Stimulated activated CD4-positive, alpha-beta T cell treated with anti-CD3 and anti-CD28 coated beads, Interleukin-4, amount 100 ng/mL, for 24 hours (primary cell): Measurements from ENCODE around the gene RGS21.
"Not testable (repeated sequence)": the region's sequence is repeated elsewhere in the genome, so short reads cannot be mapped to it uniquely, and the experiment has no call there.

Experiments used
- DNase-seq: peaks from one replicate; pipeline ENCODE4 v3.0.0-alpha.2; 2020

RGS21 gene, protein sequence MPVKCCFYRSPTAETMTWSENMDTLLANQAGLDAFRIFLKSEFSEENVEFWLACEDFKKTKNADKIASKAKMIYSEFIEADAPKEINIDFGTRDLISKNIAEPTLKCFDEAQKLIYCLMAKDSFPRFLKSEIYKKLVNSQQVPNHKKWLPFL

DNA sequence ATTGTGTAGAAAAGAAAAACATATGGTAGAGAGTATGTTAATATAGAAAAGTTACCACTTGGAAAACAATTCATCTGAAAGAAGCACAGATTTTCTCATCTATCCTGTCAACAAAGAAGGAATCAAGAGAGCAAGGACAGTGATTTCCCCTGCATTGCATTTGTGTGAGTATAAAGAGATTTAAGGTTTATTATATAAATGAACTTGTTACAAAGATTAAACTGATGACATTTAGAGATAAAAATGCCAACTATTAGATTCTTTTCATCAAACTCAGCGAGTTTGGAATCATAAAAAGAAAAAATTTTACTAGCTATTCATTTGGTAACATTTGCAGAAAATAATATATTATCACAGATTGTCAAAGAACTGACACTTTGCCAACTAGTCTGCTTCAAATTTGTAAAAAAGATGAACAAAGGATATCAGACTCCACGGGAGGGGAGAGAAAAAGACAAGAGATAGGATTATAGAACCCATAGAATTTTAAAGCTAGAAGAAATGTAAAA lies at the start of gene RGS21:
Gene RGS21 (plus strand): TSS at position 51 of the 509 bp plus-strand sequence. CDS start 26,045 bp downstream, outside the sequence.
- no peak for DNase-seq

DNA sequence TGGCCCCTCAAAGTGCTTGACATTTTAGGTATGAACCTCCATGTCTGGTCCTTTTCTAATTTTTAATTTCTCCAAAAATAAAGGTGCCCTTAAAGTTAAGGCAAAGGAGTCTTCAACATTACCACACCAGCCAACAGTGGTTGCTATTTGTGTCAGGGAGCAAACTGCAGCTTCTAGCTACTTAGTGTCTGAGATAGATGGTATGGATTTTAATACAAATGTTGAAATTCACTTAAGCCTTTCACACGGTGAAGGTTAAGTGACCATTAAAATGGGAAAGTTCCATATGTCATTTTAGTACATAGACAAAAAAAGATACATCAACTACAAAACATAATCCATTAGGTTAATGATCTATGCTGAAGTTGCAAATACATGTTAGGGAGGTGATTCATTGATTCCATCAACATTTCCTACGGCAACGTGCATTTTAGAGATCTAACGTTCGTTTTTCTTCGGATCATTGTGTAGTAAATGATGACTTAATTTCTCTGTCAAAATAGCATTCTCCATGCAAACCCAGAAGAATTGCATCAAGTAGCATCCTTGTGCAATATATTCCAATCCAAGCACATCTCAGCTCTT lies 48.2 kb upstream of the RGS21 start:
- no peak for DNase-seq

DNA sequence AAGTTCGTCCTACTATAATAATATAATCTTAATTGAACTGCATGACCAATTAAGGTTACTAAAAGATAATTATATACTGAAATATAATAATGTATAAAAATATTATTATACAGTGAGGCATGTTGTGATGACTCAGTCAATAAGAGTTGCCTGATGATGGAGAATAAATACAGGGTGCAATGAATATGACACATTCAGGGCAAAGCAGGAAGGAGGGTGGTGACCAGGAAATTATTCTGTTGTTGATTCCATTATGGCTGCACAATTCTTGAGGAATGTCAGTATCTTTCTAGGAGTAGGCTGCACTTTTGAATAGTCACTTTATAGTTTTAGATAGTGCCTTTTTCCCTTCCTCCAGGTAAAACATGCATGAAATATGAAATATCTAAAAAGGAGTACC lies 46.4 kb upstream of the RGS21 start:
- DNase-seq = no peak

DNA sequence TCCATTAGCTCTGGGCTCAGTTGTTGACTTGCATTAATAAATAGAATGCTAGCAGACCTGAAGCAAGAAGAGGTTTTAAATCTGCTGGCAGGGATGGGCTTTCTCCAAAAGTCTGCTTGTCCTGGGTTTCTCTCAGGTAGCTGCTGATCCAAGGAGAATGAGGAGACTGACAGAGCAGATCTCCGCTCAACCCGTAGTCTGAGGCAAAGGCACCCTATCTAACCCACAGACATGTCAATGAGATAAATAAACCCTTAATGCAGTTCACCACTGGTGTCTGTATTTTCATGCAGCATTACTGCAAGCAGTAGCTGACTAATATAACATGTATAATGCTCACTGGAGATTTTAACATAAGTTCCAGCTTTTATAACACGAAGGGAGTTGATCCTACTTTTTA lies 44.1 kb upstream of the RGS21 start:
- DNase-seq = no peak

DNA sequence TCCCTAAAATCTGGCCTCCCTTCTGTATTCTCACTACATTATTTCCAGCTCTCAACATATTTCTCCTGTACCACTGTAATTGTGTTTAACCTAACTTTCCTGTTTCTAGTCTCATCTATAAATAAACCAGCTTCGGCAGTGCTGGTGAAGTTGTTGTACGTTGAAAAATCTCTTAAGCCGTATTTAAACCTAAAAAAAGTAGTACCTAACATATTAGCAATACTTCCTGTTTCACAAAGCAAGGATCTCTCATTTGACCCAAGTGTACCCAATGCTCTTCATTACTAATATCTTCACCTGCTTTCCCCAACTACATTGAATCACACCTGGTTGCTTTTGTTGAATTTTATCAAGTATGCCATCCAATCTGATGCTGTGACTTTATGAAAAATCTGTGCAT lies 42.2 kb upstream of the RGS21 start:
- DNase-seq = no peak

DNA sequence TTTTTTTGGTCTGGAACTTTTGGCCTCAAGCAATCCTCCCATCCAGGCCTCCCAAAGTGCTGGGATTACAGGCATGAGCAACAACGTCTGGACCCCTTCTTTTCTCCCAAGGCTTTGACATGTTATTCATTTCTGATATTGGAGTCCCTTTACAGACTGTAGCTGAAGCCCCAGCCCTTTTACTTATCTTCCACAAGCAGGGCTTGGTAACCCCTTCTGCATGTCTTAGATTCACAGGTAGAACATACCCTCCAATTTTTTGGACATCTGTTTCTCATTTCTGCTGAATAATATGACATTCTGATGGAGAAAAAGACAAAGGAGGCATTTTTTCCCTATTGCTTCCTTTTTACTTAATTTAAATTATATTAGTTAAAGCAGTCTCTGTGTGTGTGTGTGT lies 39.2 kb upstream of the RGS21 start:
- no peak for DNase-seq

DNA sequence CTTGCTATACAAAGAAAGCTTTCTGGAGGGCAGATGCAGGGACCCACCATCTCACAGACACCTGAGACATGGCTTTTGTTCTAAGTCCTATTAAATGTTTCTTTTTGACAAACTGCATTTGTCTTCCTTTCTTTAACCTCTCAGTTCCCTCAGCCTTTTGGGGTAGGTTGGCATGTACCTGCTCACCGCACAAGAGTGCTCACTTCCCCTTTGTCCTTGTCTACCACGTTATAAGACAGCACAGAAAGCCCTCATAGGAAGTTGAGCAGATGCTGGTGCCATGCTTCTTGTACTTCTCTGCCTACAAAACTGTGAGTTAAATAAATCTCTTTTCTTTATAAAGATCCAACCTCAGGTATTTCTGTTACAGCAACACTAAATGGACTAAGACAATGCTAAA lies 31.9 kb upstream of the RGS21 start:
- no peak for DNase-seq

DNA sequence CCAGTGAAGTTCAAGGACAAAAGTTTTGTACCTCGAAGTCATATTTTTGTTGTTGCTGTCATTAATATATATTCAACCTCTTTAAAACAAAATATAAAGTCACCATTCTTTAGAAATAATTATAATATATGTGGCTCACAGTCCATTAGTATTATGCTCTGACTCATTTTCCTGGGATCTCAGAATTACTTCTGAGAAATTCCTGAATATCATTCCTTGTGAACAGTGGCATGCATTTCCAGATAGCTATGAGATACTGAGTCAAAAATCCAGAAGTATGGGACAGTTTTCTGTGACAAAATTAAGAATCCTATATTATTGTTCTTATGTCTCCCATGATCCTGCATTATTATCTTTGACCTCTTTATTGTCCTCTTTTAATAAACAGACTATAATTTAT lies 13.8 kb upstream of the RGS21 start:
- no peak for DNase-seq

DNA sequence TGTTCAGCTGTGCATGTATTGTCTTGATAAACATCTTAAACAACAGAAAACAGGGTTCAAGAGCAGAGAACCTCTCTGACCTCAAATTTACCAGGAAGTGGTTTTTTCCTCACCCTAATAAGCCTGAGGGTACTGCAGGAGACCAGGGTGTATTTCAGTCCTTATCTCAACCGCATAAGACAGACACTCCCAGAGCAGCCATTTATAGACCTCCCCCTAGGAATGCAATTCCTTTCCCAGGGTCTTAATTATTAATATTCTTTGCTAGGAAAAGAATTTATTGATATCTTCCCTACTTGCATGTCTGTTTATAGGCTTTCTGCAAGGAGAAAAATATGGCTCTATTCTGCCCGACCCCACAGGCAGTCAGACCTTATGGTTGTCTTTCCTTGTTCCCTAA lies 8.5 kb upstream of the RGS21 start:
- DNase-seq = not testable (repeated sequence)

DNA sequence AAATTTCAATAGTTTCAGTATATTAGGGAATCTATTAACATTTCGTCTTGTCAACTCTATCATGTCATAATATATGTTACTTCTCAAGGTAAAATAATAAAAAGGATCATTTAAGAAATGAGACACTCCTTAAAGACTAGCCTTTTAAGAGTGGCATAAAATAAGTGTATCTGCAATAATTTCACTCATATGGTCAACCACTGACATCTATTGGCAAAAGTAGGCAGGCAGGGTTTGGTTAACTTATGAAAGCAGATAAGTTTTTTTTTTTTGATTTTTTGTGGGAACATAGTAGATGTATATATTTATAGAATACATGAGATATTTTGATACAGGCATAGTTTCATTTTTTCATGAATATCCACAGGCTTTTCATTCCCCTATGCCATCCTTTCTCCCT lies 5.5 kb upstream of the RGS21 start:
- DNase-seq = no peak

DNA sequence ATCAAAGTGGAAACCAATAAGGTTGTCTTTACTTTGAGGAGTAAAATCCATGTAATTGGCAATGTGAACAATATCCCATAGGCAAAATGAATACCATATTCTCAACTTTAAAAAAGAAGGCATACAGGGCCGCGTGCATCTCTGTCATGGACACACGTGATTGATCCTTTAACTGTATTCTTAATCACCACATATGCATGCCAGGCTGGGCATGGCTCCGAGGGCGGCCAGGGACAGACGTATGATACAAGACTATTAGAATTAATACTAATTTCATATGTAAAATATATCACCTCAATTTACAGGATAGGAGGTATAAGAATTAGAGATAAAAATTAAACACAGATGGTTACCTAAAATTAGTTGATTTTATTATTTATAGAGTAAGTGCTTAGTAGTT lies 11.2 kb downstream of the RGS21 start:
- DNase-seq = no peak

DNA sequence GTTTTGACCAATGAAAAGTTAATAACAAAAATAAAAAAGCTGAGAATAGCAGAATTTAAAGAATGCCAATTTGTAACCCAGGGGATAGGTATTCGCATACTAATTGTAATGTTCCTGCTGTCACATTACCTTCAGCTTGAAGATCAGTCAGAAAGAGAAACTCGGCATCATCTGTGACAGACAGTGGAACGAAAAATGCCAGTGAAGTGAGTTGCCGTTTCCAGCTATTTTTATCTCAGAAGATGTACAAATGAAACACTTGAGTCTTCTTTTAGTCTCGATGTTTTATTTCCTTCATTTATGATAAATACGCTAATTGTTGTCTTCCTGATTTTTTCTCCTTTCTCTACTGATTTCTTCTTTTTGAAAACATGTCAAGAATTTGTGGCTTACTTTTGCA lies 26.1 kb downstream of the RGS21 start:
- no peak for DNase-seq

DNA sequence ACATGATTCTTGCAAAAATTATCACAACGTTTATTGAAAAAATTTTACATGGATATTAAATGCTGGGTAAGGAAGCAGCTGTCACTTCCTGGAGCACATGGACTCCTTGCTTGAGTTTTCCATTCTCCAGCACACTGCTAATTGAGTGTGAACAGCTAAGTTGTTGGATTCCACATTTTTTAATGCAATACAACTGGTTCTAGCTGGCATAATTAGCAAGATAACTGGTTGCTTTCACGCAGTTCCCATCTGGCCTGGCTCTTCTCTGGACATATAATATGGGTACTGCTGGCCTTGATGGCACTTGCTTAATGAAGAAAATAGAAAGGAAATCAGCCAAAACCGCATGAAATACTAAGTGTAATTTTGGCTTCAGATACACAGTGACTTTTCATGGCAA lies 26.6 kb downstream of the RGS21 start:
- DNase-seq = no peak

DNA sequence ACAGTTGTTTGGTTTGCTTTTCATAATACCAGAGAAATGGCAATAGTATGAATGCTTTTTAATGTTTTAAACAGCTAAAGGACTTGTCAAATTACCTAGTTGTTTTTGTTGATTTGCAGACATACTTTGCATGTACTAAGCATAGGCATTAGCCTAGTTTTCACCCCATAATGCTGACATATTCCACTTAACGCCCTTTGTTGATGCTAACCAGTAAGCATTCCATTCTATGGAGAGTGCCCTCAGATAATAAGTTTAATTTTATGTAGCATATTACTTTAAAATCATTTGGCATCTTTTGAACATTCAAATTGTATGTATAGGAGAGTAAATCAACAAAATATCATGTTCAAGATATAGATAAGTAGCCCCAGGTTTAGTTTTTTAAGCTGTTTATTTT lies 32.5 kb downstream of the RGS21 start:
- no peak for DNase-seq

DNA sequence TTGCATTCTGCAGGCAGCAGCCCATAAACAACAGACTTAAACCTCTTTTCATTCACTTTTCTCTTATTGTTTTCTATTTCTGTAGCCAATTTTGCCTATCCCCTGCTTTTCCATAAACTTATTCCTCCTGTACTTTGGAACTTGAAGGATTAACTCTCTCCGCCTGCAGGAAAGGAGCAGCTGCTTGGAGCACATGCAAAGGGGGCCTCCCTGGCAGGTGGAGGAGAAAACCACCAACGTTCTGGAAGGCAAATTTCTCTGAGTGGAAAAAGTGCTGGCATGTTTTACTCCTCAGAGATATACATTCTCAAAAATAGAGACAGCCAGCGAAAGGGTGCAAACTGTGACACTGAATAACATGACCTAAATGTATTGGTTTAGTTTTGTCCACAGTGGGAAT lies 33.6 kb downstream of the RGS21 start:
- DNase-seq = no peak

DNA sequence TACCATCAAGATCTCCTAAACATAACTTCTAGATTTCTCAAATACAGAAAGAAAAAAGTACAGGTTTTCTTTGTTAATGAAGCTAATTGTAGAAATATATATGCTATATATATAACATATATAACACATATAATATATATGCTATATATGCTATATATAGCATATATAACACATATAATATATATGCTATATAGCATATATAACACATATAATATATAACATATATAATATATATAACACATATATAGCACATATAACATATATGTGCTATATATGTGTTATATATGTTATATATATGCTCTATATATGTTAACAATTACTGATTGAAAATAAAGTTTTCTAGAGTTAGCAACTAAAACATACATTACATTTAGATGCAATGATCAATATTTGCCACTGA lies 34.8 kb downstream of the RGS21 start:
- DNase-seq = no peak

DNA sequence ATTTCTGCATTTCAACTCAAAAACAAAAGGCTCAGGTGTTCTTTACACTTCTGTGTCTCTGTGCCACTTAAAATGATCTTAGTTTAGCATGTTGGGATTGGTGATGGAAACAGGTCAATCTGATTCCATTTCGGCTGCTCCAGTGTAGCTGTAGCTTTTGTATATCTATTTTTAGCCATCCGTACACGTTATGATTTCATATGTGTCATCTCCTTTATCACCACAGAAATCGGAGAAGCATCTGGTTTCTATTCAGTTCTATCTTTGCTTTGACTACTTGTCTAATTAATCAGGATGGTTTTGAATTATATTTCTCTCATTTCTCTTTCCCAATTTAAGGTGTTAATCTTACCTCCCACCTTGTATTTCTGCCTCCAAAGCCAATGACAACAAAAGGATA lies 41.1 kb downstream of the RGS21 start:
- no peak for DNase-seq

DNA sequence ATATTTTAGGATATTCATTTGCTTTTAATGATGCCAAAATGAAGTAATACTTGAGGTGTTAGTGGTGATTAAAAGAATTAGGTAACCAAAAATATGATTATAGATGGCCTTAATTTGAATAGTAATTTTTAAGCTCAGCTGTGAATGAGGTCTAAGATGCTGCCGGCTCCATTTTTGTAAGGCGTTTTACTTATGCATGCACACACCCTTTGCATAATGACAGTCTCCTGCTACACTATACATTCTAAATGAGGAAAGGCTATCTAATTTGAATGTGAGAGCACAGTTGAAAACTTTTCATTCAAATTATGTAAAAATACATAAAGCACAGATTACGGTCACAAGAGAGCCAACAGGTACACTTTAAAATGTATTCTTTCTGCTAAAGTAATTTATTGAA lies 41.6 kb downstream of the RGS21 start:
- DNase-seq = no peak

DNA sequence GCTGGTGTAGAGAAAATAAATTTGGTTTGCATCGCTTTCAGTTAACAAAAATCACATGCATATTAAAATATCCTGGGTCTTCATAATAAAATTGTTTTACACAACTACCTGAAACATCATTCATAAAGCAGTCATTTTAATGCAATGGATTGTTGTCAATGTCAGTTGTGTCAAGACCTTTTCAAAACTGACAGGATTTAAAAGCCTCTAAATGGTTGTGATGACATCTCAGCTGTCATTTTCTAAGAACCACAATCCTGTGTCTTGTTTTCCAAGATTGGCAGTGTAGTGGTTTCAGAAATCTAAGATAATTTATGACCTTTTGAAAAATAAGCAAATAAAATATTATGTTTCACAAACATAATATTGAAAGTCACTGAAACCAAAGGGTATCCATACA lies 42.0 kb downstream of the RGS21 start:
- no peak for DNase-seq

DNA sequence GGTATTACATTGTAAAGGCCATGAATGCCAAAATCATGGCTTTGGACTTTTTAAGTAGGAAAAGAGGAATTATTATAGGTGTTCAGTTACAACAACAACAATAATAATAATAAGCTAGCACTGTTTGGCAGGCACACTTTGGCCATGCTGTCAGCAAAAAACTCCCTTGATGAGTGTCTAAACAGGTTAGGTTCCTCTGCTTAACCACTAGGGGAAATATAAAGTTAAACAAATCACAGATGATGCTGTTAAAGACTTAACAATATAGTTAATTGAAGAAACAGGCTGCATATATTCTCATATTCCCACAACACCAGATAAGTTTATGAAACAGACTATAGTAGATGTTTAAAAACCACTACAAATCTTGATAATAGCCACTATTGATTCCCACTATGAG lies 46.4 kb downstream of the RGS21 start:
- DNase-seq = no peak

DNA sequence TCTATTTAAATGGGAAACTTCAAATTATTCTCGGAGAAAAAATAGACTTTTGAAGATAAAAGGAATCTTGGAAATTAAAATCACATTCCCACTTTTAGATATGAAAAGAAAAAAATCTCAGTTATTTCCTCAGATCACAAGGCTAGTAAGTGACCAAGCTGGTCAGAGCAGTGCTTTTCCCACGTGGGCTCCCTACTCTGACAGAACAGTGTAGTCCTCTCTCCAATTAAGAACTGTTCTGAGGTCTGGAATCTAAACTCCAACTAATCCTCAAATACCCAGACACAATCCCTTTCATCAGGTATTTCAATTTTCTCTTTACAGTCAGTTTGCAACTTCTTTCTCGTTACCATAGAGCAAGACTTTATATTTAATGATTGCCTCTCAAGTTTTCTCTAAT lies 50.6 kb downstream of the RGS21 start:
- DNase-seq = no peak

DNA sequence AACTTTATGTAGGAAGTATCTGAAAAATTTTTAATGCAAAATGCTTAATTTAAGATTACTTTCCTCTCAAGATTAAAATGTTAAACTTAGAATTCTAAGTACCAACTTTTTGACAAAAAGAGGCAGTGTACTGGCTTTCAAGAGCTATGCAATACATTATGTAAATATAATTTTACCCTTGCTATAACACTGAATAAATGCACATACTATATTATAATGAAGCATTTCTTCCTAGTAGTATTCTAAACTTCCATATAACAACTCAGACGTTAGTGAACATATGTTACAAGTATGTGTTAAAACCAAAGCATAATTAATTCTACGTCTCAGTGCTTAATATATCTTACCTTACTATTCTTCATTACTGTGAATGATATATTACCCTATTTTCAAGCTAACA lies 58.5 kb downstream of the RGS21 start:
- no peak for DNase-seq

DNA sequence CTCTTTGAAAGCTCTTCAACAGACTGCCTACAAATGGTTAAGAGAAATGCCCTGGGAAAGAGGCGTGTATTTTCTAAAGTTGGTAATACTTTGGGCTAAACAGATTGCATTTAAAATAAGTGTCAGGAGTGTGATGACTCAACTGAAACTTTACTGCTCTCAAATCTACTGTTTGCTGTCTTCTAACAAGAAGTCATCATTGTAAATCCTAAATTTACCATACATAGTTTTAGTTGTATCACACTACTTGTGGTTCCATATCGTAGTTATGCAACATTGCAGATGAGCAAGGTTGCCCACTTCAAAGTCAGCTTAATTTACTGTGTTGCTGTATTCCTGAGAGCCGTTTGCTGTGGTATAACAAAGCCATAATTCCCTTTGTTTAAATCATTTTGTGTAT lies 59.6 kb downstream of the RGS21 start:
- no peak for DNase-seq

DNA sequence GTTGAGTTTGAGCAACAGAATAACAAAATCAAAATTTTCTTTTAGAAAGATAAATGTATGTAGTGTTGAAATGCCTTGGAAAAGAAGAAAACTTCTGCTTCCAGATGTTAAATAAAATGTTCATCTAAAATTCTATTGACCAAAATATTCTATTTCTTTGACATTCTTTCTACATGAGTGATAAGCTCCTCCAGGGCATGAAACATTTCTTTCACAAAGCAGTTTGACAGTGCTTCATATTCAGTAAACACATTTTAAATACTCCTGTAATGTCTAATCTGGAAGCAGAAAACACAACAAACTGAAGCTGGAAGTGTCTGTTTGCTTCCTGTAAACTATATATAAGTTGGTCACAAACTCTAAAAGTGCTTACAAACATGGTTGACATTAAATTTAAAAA lies 61.5 kb downstream of the RGS21 start:
- DNase-seq = no peak

DNA sequence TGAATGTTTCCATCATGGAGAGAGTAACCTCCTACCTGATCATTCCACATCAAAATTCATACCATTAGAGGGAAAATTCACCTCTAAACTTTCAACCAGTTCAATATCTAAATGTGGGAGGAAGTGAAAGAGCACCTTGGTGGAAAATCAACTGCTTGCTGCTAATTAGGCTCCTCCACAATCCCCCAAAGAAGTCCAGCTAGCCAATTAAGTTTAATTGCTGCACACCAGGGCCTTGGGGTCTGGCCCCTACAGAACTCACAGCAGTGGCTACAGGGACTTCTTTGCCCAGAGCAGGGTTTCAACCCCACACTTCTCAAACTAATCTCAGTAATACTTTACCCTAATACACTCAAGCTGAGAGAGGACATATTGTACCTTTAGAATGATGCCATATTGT lies 62.1 kb downstream of the RGS21 start:
- DNase-seq = no peak
